ENCODE data around the gene PDZK1IP1.
"Not testable (repeated sequence)": the region's sequence is repeated elsewhere in the genome, so short reads cannot be mapped to it uniquely, and the experiment has no call there.

The PDZK1IP1 gene

GRCh38 chr1:47223921-47224675 is 34.3 kb upstream of the PDZK1IP1 start:
- DNase-seq (ENCODE audit: low spot score): no peak

- DNase-seq (ENCODE audit: low spot score): no peak
Measured at GRCh38 chr1:47223174-47223920, 33.5 kb upstream of the PDZK1IP1 start.

- DNase-seq (ENCODE audit: low spot score): no peak
Measured at GRCh38 chr1:47222476-47222875, 32.6 kb upstream of the PDZK1IP1 start.

GRCh38 chr1:47219590-47220220 is 29.9 kb upstream of the PDZK1IP1 start:
- DNase-seq (ENCODE audit: low spot score): no peak

- DNase-seq (ENCODE audit: low spot score): no peak
Measured at GRCh38 chr1:47219001-47219400, 29.2 kb upstream of the PDZK1IP1 start.

GRCh38 chr1:47216278-47217059 is 26.6 kb upstream of the PDZK1IP1 start:
- no peak for DNase-seq (ENCODE audit: low spot score)

GRCh38 chr1:47215713-47216112 is 25.9 kb upstream of the PDZK1IP1 start:
- DNase-seq (ENCODE audit: low spot score): no peak

- no peak for DNase-seq (ENCODE audit: low spot score)
Measured at GRCh38 chr1:47214549-47214948, 24.7 kb upstream of the PDZK1IP1 start.

GRCh38 chr1:47213230-47213963 is 23.6 kb upstream of the PDZK1IP1 start:
- no peak for DNase-seq (ENCODE audit: low spot score)

GRCh38 chr1:47212636-47213229 is 22.9 kb upstream of the PDZK1IP1 start:
- no peak for DNase-seq (ENCODE audit: low spot score)

- DNase-seq (ENCODE audit: low spot score): no peak
Measured at GRCh38 chr1:47211796-47212269, 22.0 kb upstream of the PDZK1IP1 start.

GRCh38 chr1:47210666-47211065 is 20.8 kb upstream of the PDZK1IP1 start:
- no peak for DNase-seq (ENCODE audit: low spot score)

- no peak for DNase-seq (ENCODE audit: low spot score)
Measured at GRCh38 chr1:47209725-47210325, 20.0 kb upstream of the PDZK1IP1 start.

GRCh38 chr1:47209091-47209490 is 19.3 kb upstream of the PDZK1IP1 start:
- DNase-seq (ENCODE audit: low spot score): no peak

- DNase-seq (ENCODE audit: low spot score): no peak
Measured at GRCh38 chr1:47208374-47208850, 18.6 kb upstream of the PDZK1IP1 start.

GRCh38 chr1:47207803-47208373 is 18.1 kb upstream of the PDZK1IP1 start:
- no peak for DNase-seq (ENCODE audit: low spot score)

GRCh38 chr1:47205918-47206317 is 16.1 kb upstream of the PDZK1IP1 start:
- DNase-seq (ENCODE audit: low spot score): no peak

GRCh38 chr1:47203504-47203903 is 13.7 kb upstream of the PDZK1IP1 start:
- DNase-seq (ENCODE audit: low spot score): not testable (repeated sequence)

- no peak for DNase-seq (ENCODE audit: low spot score)
Measured at GRCh38 chr1:47201179-47201578, 11.3 kb upstream of the PDZK1IP1 start.

GRCh38 chr1:47198214-47198613 is 8.4 kb upstream of the PDZK1IP1 start:
- DNase-seq (ENCODE audit: low spot score): no peak

Data from CD4-positive, alpha-beta T cell treated with Interleukin-6 at 100 ng/mL for 8 hours (primary cell).